Activated naive CD8-positive, alpha-beta T cell treated with anti-CD3 and anti-CD28 coated beads, Interleukin-2, amount 10 ng/mL, durations not matched to agents 7 days and 5 days (primary cell): ENCODE measurements around the gene SLC25A11. TPM values are rescaled to one million over a fixed set of nuclear protein-coding genes. Genes with fewer than 3 reads are reported as not detected.

Experiments used
- ATAC-seq: fragments of 150-1000 bp; cut with Tn5 transposase; one replicate; pipeline ENCODE4 v1.10.0; 2021; ENCODE audit warnings: low read depth, moderate library complexity
- POLR2A ChIA-PET: fragments of 350-600 bp; sonication (Branson Sonifier 250); formaldehyde crosslinking; loops from one replicate; lab custom pipeline; 2021; ENCODE audit warnings: antibody characterized with exemption; lab: Charles Lee
- DNase-seq: peaks from one replicate; pipeline ENCODE4 v3.0.0; 2021
- H3K27ac Mint-ChIP-seq: one replicate; pipeline ENCODE4 v1.8.0; 2022; ENCODE audit warnings: mild to moderate bottlenecking, mixed read lengths
- H3K27me3 Mint-ChIP-seq: one replicate; pipeline ENCODE4 v1.8.0; 2022; ENCODE audit warnings: mild to moderate bottlenecking, moderate library complexity, mixed read lengths
- H3K36me3 Mint-ChIP-seq: one replicate; pipeline ENCODE4 v1.8.0; 2021; ENCODE audit warnings: mild to moderate bottlenecking, mixed read lengths
- H3K4me1 Mint-ChIP-seq: one replicate; pipeline ENCODE4 v1.8.0; 2021; ENCODE audit warnings: mixed read lengths
- H3K4me3 Mint-ChIP-seq: one replicate; pipeline ENCODE4 v1.8.0; 2022; ENCODE audit warnings: mild to moderate bottlenecking, moderate library complexity, mixed read lengths
- H3K9me3 Mint-ChIP-seq: one replicate; pipeline ENCODE4 v1.8.0; 2021; ENCODE audit warnings: mixed read lengths
- microRNA-seq: library from miRNA; unstranded; fragments of <30 nt; microRNA quantifications from one replicate; pipeline ENCODE4 v1.2.0, GENCODE V29; 2022
- total RNA-seq, 2 experiments: library from RNA; stranded (reverse); gene quantifications; one replicate each; pipeline ENCODE4 v1.2.3, GENCODE V29; 2021

Gene SLC25A11
- total RNA-seq, 2 experiments from 2014 or later: 67.6 to 78.1 TPM

GRCh38 chr17:4892499-4893221, 47.2 kb downstream of the SLC25A11 start:
- DNase-seq: no peak
- no peak for ATAC-seq
- H3K36me3 Mint-ChIP-seq: peaks cover 7% of the 10 kb centered on the region
- no peaks in the 10 kb centered on the region for H3K4me1 Mint-ChIP-seq
- POLR2A ChIA-PET: no interaction called here
- H3K4me3 Mint-ChIP-seq: no peak overlapping the region
- no peak overlapping the region for H3K27ac Mint-ChIP-seq
- no peaks in the 10 kb centered on the region for H3K27me3 Mint-ChIP-seq
- no peaks in the 10 kb centered on the region for H3K9me3 Mint-ChIP-seq

- H3K36me3 Mint-ChIP-seq: peaks cover 11% of the 10 kb centered on the region
Observed at GRCh38 chr17:4891411-4892410, 48.1 kb downstream of the SLC25A11 start.

GRCh38 chr17:4887581-4887980, 52.3 kb downstream of the SLC25A11 start:
- DNase-seq: no peak
- no peaks in the 10 kb centered on the region for H3K4me1 Mint-ChIP-seq
- POLR2A ChIA-PET: interaction anchor here (0.6 kb wide), 1 partner anchor 218 kb away, joined by 3 read pairs; no protein-coding TSS in a partner anchor
- no peak for ATAC-seq
- H3K4me3 Mint-ChIP-seq: no peak overlapping the region
- peaks cover 13% of the 10 kb centered on the region for H3K36me3 Mint-ChIP-seq
- no peak overlapping the region for H3K27ac Mint-ChIP-seq
- no peaks in the 10 kb centered on the region for H3K9me3 Mint-ChIP-seq
- no peaks in the 10 kb centered on the region for H3K27me3 Mint-ChIP-seq

More at GRCh38 chr17:4891411-4892410, 48.1 kb downstream of the SLC25A11 start:
- DNase-seq (no peak), ATAC-seq (no peak)
- Mint-ChIP-seq H3K27me3 (no peaks in the 10 kb centered on the region), H3K4me3 (no peak overlapping the region), H3K27ac (no peak overlapping the region), H3K9me3 (no peaks in the 10 kb centered on the region), H3K4me1 (no peaks in the 10 kb centered on the region)
- POLR2A ChIA-PET: interaction anchor here (1.0 kb wide), 2 partner anchors 8 to 120 kb away, joined by 3 read pairs; partner anchors contain the start of genes C17orf107 and TM4SF5

Small RNAs within 50 kb of the gene (microRNA-seq; reads per million reads assigned to microRNA genes)
- gene MIR6864 (not detected), gene MIR6865 (not detected)

Other genes with a start within 250 kb of the SLC25A11 start
- gene PELP1, start 235.9 kb downstream of the SLC25A11 start, total RNA-seq: 10 to 100 TPM; 73.8 to 74.7 TPM
- gene ARRB2, start 229.4 kb downstream of the SLC25A11 start, total RNA-seq: 100 to 1,000 TPM; 325 to 330 TPM
- gene MED11, start 208.6 kb downstream of the SLC25A11 start, total RNA-seq: 10 to 100 TPM; 29.4 to 32.2 TPM
- gene ZMYND15, start 200.2 kb downstream of the SLC25A11 start, total RNA-seq: under 1 TPM in 1 of 2 experiments, not detected in 1; 0.17 TPM
- 1 to 10 TPM; 2.7 to 3.0 TPM for gene CXCL16, start 200.1 kb downstream of the SLC25A11 start, total RNA-seq
- not detected for gene TM4SF5, start 168.2 kb downstream of the SLC25A11 start, total RNA-seq
- not detected for gene VMO1, start 153.7 kb downstream of the SLC25A11 start, total RNA-seq
- gene GLTPD2, start 151.1 kb downstream of the SLC25A11 start, total RNA-seq: not detected
- gene PSMB6, start 143.9 kb downstream of the SLC25A11 start, total RNA-seq: 10 to 100 TPM; 81.4 to 83.1 TPM
- gene PLD2, start 132.9 kb downstream of the SLC25A11 start, total RNA-seq: 10 to 100 TPM; 18.8 to 21.7 TPM
- gene MINK1, start 106.7 kb downstream of the SLC25A11 start, total RNA-seq: 100 to 1,000 TPM; 123 to 128 TPM
- 1 to 10 TPM; 1.9 to 3.0 TPM for gene C17orf107, start 40.5 kb downstream of the SLC25A11 start, total RNA-seq
- gene CHRNE, start 36.9 kb downstream of the SLC25A11 start, total RNA-seq: 1 to 10 TPM in 1 of 2 experiments, under 1 TPM in 1; 0.65 to 1.1 TPM
- gene GP1BA, start 7.8 kb downstream of the SLC25A11 start, total RNA-seq: not detected
- 100 to 1,000 TPM; 202 TPM for gene RNF167, start 222 bp upstream of the SLC25A11 start, total RNA-seq
- gene PFN1, start 8.5 kb upstream of the SLC25A11 start, total RNA-seq: 1,000 to 10,000 TPM; 1,712 to 1,828 TPM
- 10 to 100 TPM; 31.4 to 32.9 TPM for gene ENO3, start 11.1 kb upstream of the SLC25A11 start, total RNA-seq
- gene SPAG7, start 27.8 kb upstream of the SLC25A11 start, total RNA-seq: 10 to 100 TPM; 47.1 to 51.9 TPM
- 10 to 100 TPM; 62.0 to 67.7 TPM for gene CAMTA2, start 47.6 kb upstream of the SLC25A11 start, total RNA-seq
- gene INCA1, start 57.5 kb upstream of the SLC25A11 start, total RNA-seq: under 1 TPM; 0.42 to 0.54 TPM
- gene KIF1C, start 57.9 kb upstream of the SLC25A11 start, total RNA-seq: 10 to 100 TPM; 35.5 to 37.3 TPM
- 1 to 10 TPM in 1 of 2 experiments, under 1 TPM in 1; 0.85 to 1.4 TPM for gene SLC52A1, start 95.4 kb upstream of the SLC25A11 start, total RNA-seq
- gene ZFP3, start 138.4 kb upstream of the SLC25A11 start, total RNA-seq: 1 to 10 TPM; 7.3 to 8.3 TPM
- 10 to 100 TPM in 1 of 2 experiments, 1 to 10 TPM in 1; 9.4 to 12.9 TPM for gene ZNF232, start 171.8 kb upstream of the SLC25A11 start, total RNA-seq
- gene USP6, start 176.0 kb upstream of the SLC25A11 start, total RNA-seq: under 1 TPM; 0.06 to 0.11 TPM